Cardiac septum (tissue), 1 donor: ENCODE measurements around the gene CNIH1. TPM values are rescaled to one million over a fixed set of nuclear protein-coding genes. Genes with fewer than 3 reads are reported as not detected.
"Not testable (repeated sequence)": the region's sequence is repeated elsewhere in the genome, so short reads cannot be mapped to it uniquely, and the experiment has no call there.

ENCODE experiments used
- DNase-seq: peaks from one replicate; pipeline ENCODE4 v3.0.0-alpha.2; 2020; ENCODE audit warnings: low spot score
- intact Hi-C: fragments of 100-400 bp; cut with DNase I; formaldehyde crosslinking; loops from one replicate; pipeline ENCODE4 v1.14.0; 2022
- total RNA-seq: library from RNA; stranded (reverse); fragmentation: NEBNext Ultra II Directional; extraction: Animal tissue kit (Norgen Biotek cat#: 25700); gene quantifications from one replicate; pipeline ENCODE4 v1.2.1, GENCODE V29; 2021
- donor health status: DM: no; HTN: no; CAD: no.

Gene CNIH1
- total RNA-seq, 1 donor from 2014 or later: 77.7 TPM

GRCh38 chr14:54395284-54395683 lies 45.9 kb downstream of the CNIH1 start:
- intact Hi-C loops: loop anchor here (5.0 kb wide), 1 partner anchor 92 kb away; the partner anchor contains the start of gene GMFB
- DNase-seq: no peak

GRCh38 chr14:54394596-54394995 lies 46.6 kb downstream of the CNIH1 start:
- intact Hi-C loops: no loop called here
- DNase-seq: no peak

GRCh38 chr14:54392986-54393884 lies 47.9 kb downstream of the CNIH1 start:
- intact Hi-C loops, DNase-seq: not testable (repeated sequence)

- intact Hi-C loops: no loop called here
- DNase-seq: no peak
Observed at GRCh38 chr14:54392131-54392859, 48.9 kb downstream of the CNIH1 start.

- intact Hi-C loops: no loop called here
- DNase-seq: no peak
Observed at GRCh38 chr14:54387328-54387727, 53.8 kb downstream of the CNIH1 start.

DNA sequence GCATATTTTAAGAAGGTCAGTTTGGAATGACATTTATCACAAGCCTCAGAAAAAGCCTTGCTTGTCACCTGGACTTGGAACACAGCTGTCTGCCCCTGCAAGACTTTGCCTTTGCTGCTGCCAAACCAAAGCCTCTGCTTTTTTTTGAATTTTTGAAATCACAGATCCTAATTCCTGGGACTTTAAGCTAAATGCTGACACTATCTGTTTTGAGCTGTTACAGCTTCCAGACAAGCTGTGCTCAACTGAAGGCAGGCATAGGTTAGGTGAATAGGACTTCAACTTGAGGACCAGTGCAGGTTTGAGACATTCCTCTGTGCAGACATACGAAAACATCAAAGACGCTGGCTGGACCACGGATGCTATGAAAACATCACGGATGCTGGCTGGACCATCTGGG lies 55.6 kb downstream of the CNIH1 start:
- DNase-seq: no peak
- intact Hi-C loops: no loop called here

DNA sequence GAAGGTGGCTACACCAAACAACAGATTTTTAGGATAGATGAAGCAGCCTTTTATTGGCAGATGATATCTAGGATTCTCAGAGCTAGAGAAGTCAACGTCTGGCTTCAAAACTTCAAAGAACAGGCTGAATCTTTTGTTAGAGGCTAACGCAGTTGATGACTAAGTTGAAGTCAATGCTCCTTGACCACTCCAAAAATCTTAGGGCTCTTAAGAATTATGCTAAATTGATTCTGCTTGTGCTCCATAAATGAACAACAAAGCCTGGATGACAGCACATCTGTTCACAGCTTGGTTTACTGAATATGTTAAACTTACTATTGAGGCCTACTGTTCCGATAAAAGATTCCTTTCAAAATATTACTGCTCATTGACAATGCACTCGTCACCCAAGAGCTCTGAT lies 57.3 kb downstream of the CNIH1 start:
- DNase-seq: no peak
- intact Hi-C loops: no loop called here

GRCh38 chr14:54381821-54382220 lies 59.4 kb downstream of the CNIH1 start:
- intact Hi-C loops: no loop called here
- DNase-seq: no peak

DNA sequence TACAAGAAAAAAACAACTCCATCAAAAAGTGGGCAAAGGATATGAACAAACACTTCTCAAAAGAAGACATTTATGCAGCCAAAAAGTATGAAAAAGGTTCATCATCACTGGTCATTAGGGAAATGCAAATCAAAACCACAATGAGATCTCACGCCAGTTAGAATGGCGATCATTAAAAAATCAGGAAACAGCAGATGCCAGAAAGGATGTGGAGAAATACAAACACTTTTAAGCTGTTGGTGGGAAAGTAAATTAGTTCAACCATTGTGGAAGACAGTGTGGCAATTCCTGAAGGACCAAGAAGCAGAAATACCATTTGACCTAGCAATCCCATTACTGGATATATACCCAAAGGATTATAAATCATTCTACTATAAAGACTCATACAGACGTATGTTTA lies 60.6 kb downstream of the CNIH1 start:
- intact Hi-C loops, DNase-seq: not testable (repeated sequence)

GRCh38 chr14:54378893-54379292 lies 62.3 kb downstream of the CNIH1 start:
- DNase-seq, intact Hi-C loops: not testable (repeated sequence)

DNA sequence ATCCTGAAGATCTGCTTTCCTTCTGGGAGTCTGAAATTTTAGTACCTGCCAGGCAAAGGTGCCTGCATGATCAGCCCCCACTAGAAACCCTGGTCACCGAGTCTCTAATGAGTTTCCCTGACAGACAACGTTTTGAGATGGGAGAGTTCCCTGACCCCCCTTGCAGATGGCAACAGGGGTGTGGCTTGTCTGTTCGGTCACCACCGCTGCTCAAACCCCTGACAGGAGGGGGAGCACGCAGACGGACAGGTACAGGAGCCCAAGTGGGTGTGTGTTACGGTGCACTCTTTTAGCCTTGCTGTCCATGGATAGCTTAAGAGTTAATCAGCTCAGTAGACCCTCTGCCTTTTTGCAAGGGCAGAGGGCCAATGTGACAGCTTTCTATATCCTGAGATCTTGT lies 63.7 kb downstream of the CNIH1 start:
- intact Hi-C loops: no loop called here
- DNase-seq: no peak

DNA sequence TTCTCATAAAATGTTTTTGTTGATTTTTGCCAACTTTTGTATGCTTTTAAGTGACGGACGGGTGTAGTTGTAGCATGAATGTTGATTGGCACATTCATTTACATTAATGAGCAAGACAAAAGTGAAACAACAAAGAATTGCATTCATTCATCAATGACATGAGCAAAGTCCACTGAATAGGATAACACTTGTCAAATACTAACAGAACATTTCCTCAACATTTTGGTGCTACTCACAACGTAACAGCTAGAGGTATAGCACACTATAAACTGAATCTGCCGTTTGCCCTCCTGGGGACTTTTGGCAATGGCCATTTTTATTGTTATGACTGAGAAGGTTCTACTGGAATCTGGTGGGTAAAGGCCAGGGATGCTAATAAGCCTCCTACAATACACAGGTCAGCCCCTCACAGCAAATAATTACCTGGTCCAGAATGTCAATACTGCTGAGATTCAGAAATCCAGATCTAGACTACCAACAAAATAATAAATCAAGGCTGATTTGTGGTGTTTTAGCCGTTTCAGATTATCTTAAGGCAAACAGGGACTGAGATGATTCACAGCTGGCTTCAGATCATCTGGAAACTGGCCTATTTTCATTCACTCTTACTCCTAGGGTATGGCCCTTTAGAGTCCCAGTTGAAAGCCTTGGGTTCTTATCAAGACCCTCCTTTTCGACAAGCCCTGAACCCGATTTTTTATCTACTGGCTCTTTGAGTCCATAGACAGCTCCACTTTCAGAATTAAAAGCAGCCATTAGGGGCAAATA lies 66.9 kb downstream of the CNIH1 start:
- intact Hi-C loops: no loop called here
- no peak for DNase-seq

Other genes starting within 250 kb of the CNIH1 start
- 4.7 TPM for gene CDKN3, start 44.4 kb downstream of the CNIH1 start, total RNA-seq
- 29.5 TPM for gene GMFB, start 47.6 kb upstream of the CNIH1 start, total RNA-seq
- 17.0 TPM for gene CGRRF1, start 68.5 kb upstream of the CNIH1 start, total RNA-seq
- 252 TPM for gene SAMD4A, start 125.8 kb upstream of the CNIH1 start, total RNA-seq